Activated CD8-positive, alpha-beta T cell treated with anti-CD3 and anti-CD28 coated beads for 36 hours (primary cell): ENCODE results near the gene SIRPG. TPM values are rescaled to one million over a fixed set of nuclear protein-coding genes. Genes with fewer than 3 reads are reported as not detected.

ENCODE experiments used
- ATAC-seq: fragments of 200-7000 bp; cut with Tn5 transposase; one replicate; pipeline ENCODE4 v1.10.0; 2021; ENCODE audit warnings: mild to moderate bottlenecking, moderate library complexity
- CTCF ChIA-PET: fragments of 350-600 bp; sonication (Branson Sonifier 250); formaldehyde crosslinking; loops from one replicate; lab custom pipeline; 2021; ENCODE audit warnings: antibody characterized with exemption; lab: Charles Lee
- POLR2A ChIA-PET: fragments of 350-600 bp; sonication (Branson Sonifier 250); formaldehyde crosslinking; loops from one replicate; lab custom pipeline; 2021; ENCODE audit warnings: antibody characterized with exemption; lab: Charles Lee
- DNase-seq: peaks from one replicate; pipeline ENCODE4 v3.0.0-alpha.2; 2020
- H3K27ac Mint-ChIP-seq: one replicate; pipeline ENCODE4 v1.8.0; 2021; ENCODE audit warnings: mild to moderate bottlenecking, mixed read lengths
- H3K27me3 Mint-ChIP-seq: one replicate; pipeline ENCODE4 v1.8.0; 2021; ENCODE audit warnings: mixed read lengths
- H3K36me3 Mint-ChIP-seq: one replicate; pipeline ENCODE4 v1.8.0; 2021; ENCODE audit warnings: low read depth, mixed read lengths
- H3K4me1 Mint-ChIP-seq: one replicate; pipeline ENCODE4 v1.8.0; 2021; ENCODE audit warnings: low read depth, mixed read lengths
- H3K4me3 Mint-ChIP-seq: one replicate; pipeline ENCODE4 v1.8.0; 2021; ENCODE audit warnings: mild to moderate bottlenecking, moderate library complexity, mixed read lengths
- H3K9me3 Mint-ChIP-seq: one replicate; pipeline ENCODE4 v1.8.0; 2021; ENCODE audit warnings: mixed read lengths
- CTCF ChIP-seq: fragments of 200-600 bp; IDR thresholded peaks from one replicate; pipeline ENCODE4 v1.8.0; 2022; ENCODE audit warnings: antibody characterized with exemption, mild to moderate bottlenecking
- intact Hi-C: fragments of 100-400 bp; cut with micrococcal nuclease; formaldehyde crosslinking; loops from one replicate; pipeline ENCODE4 v1.10.0; 2022
- total RNA-seq, 2 experiments: library from RNA; stranded (reverse); gene quantifications; one replicate each; pipeline ENCODE4 v1.2.3, GENCODE V29; 2021

SIRPG gene
- total RNA-seq, 2 experiments from 2014 or later = 45.4 to 48.6 TPM

- Mint-ChIP-seq H3K4me3 (peak overlapping the region; percentile 65), H3K27ac (peak overlapping the region; percentile 95), H3K36me3 (peaks cover 72% of the 10 kb centered on the region), H3K9me3 (peaks cover 12% of the 10 kb centered on the region), H3K27me3 (no peaks in the 10 kb centered on the region), H3K4me1 (peaks cover 98% of the 10 kb centered on the region)
- ChIA-PET POLR2A (interaction anchor here (0.7 to 2.1 kb wide), 9 partner anchors 9 to 27 kb away, joined by 3 to 21 read pairs (median 4); no protein-coding TSS in a partner anchor), CTCF (interaction anchor here (0.8 to 1.4 kb wide), 2 partner anchors 13 to 103 kb away, joined by 3 to 5 read pairs; no protein-coding TSS in a partner anchor)
- DNase-seq (peak; percentile 75), ATAC-seq (peak; percentile 70)
- intact Hi-C loops = no loop called here
- TF ChIP-seq CTCF = no peak
Observed at GRCh38 chr20:1674361-1674760, 16.8 kb upstream of the SIRPG start.

- Mint-ChIP-seq H3K27ac (peak overlapping the region; percentile 95), H3K9me3 (peaks cover 20% of the 10 kb centered on the region), H3K36me3 (peaks cover 72% of the 10 kb centered on the region), H3K4me3 (peak overlapping the region; percentile 65), H3K27me3 (no peaks in the 10 kb centered on the region), H3K4me1 (peaks cover 98% of the 10 kb centered on the region)
- POLR2A ChIA-PET = interaction anchor here (0.7 to 2.0 kb wide), 4 partner anchors 9 to 26 kb away, joined by 3 to 21 read pairs (median 4); no protein-coding TSS in a partner anchor
- CTCF ChIA-PET = no interaction called here
- ATAC-seq = no peak
- intact Hi-C loops = no loop called here
- no peak for TF ChIP-seq CTCF
- no peak for DNase-seq
Observed at GRCh38 chr20:1673424-1673823, 15.8 kb upstream of the SIRPG start.

GRCh38 chr20:1672728-1673127, 15.1 kb upstream of the SIRPG start:
- Mint-ChIP-seq H3K36me3 (peaks cover 71% of the 10 kb centered on the region), H3K4me3 (peak overlapping the region; percentile 65), H3K27ac (peak overlapping the region; percentile 95), H3K4me1 (peaks cover 98% of the 10 kb centered on the region), H3K9me3 (peaks cover 21% of the 10 kb centered on the region), H3K27me3 (no peaks in the 10 kb centered on the region)
- ChIA-PET POLR2A (interaction anchor here (1.3 to 1.7 kb wide), 2 partner anchors 13 to 21 kb away, joined by 3 to 6 read pairs; no protein-coding TSS in a partner anchor), CTCF (no interaction called here)
- peak; percentile 14 for ATAC-seq
- DNase-seq = no peak
- no peak for TF ChIP-seq CTCF
- intact Hi-C loops = no loop called here

- DNase-seq (peak; percentile 85), ATAC-seq (peak; percentile 55)
- peak overlapping the region; percentile 95 for H3K27ac Mint-ChIP-seq
- H3K9me3 Mint-ChIP-seq = peaks cover 21% of the 10 kb centered on the region
- ChIA-PET POLR2A (interaction anchor here (0.8 to 1.7 kb wide), 4 partner anchors 11 to 21 kb away, joined by 3 to 6 read pairs (median 4); no protein-coding TSS in a partner anchor), CTCF (interaction anchor here (0.8 kb wide), 1 partner anchor 105 kb away, joined by 3 read pairs; no protein-coding TSS in a partner anchor)
- no peaks in the 10 kb centered on the region for H3K27me3 Mint-ChIP-seq
- peak overlapping the region; percentile 65 for H3K4me3 Mint-ChIP-seq
- H3K36me3 Mint-ChIP-seq = peaks cover 71% of the 10 kb centered on the region
- intact Hi-C loops = no loop called here
- H3K4me1 Mint-ChIP-seq = peaks cover 98% of the 10 kb centered on the region
- no peak for TF ChIP-seq CTCF
Observed at GRCh38 chr20:1671891-1672669, 14.5 kb upstream of the SIRPG start.

- intact Hi-C loops = no loop called here
- Mint-ChIP-seq H3K27ac (peak overlapping the region; percentile 95), H3K36me3 (peaks cover 57% of the 10 kb centered on the region), H3K27me3 (no peaks in the 10 kb centered on the region), H3K4me1 (peaks cover 92% of the 10 kb centered on the region), H3K4me3 (no peak overlapping the region), H3K9me3 (peaks cover 21% of the 10 kb centered on the region)
- TF ChIP-seq CTCF = no peak
- ChIA-PET CTCF (no interaction called here), POLR2A (interaction anchor here (1.5 to 1.7 kb wide), 2 partner anchors 10 to 19 kb away, joined by 3 to 6 read pairs; no protein-coding TSS in a partner anchor)
- ATAC-seq = no peak
- no peak for DNase-seq
Observed at GRCh38 chr20:1669304-1669703, 11.7 kb upstream of the SIRPG start.
